Stimulated activated CD4-positive, alpha-beta T cell treated with anti-CD3 and anti-CD28 coated beads, TNF-alpha, amount 100 ng/mL, for 24 hours (primary cell): ENCODE data around the gene C12orf43.
"Not testable (repeated sequence)": the region's sequence is repeated elsewhere in the genome, so short reads cannot be mapped to it uniquely, and the experiment has no call there.

Source experiments
- DNase-seq, 3 experiments: peaks; one replicate each; pipeline ENCODE4 v3.0.0-alpha.2; 2020; ENCODE audit warnings: low read depth in 3 of 3

The C12orf43 gene

GRCh38 chr12:121015825-121016766 lies at the start of gene C12orf43:
Gene C12orf43, minus strand, starts transcription at chr12:121016487. Its CDS starts 13 bp downstream, at chr12:121016474.
- DNase-seq = peak; percentile 83 to 93 (median 91)

- no peak for DNase-seq
Measured at GRCh38 chr12:121065345-121065744, 49.1 kb upstream of the C12orf43 start.

- not testable (repeated sequence) for DNase-seq
Measured at GRCh38 chr12:121064586-121064985, 48.3 kb upstream of the C12orf43 start.

- no peak for DNase-seq
Measured at GRCh38 chr12:121064116-121064515, 47.8 kb upstream of the C12orf43 start.

GRCh38 chr12:121062391-121063045 lies 46.2 kb upstream of the C12orf43 start:
- DNase-seq = no peak

GRCh38 chr12:121061831-121062230 lies 45.5 kb upstream of the C12orf43 start:
- no peak for DNase-seq

GRCh38 chr12:121060149-121061001 lies 44.1 kb upstream of the C12orf43 start:
- peak in 1 of 3 experiments; percentile 28 for DNase-seq

GRCh38 chr12:121059031-121059898 lies 43.0 kb upstream of the C12orf43 start:
- DNase-seq = no peak

- DNase-seq = no peak
Measured at GRCh38 chr12:121057794-121058193, 41.5 kb upstream of the C12orf43 start.

- no peak for DNase-seq
Measured at GRCh38 chr12:121053706-121054105, 37.4 kb upstream of the C12orf43 start.

- DNase-seq = no peak
Measured at GRCh38 chr12:121050725-121051124, 34.4 kb upstream of the C12orf43 start.

- DNase-seq = no peak
Measured at GRCh38 chr12:121048442-121048841, 32.2 kb upstream of the C12orf43 start.

GRCh38 chr12:121047400-121047799 lies 31.1 kb upstream of the C12orf43 start:
- DNase-seq = not testable (repeated sequence)

- DNase-seq = no peak
Measured at GRCh38 chr12:121043067-121043466, 26.8 kb upstream of the C12orf43 start.

- peak in 1 of 3 experiments; percentile 25 for DNase-seq
Measured at GRCh38 chr12:121038861-121039668, 22.8 kb upstream of the C12orf43 start, which contains the start of gene OASL. Gene OASL, minus strand, starts transcription at chr12:121039246. Its CDS starts 275 bp downstream, at chr12:121038971.

GRCh38 chr12:121036810-121037326 lies 20.6 kb upstream of the C12orf43 start:
- DNase-seq = peak in 1 of 3 experiments; percentile 39

- no peak for DNase-seq
Measured at GRCh38 chr12:121034616-121035305, 18.5 kb upstream of the C12orf43 start.

- DNase-seq = peak; percentile 36 to 51 (median 51)
Measured at GRCh38 chr12:121033625-121034349, 17.5 kb upstream of the C12orf43 start.
